Endothelial cell (in vitro differentiated cells): ENCODE data around the gene PSTPIP2. TPM values are rescaled to one million over a fixed set of nuclear protein-coding genes. Genes with fewer than 3 reads are reported as not detected.
A peak's percentile ranks its signal among the peaks of the same experiment; 100 is the strongest.
"Not testable (repeated sequence)": the region's sequence is repeated elsewhere in the genome, so short reads cannot be mapped to it uniquely, and the experiment has no call there.

Source experiments
- DNase-seq: peaks from one replicate; pipeline ENCODE4 v3.0.0; 2021; ENCODE audit warnings: low spot score
- H3K27ac Mint-ChIP-seq: one replicate; pipeline ENCODE4 v1.8.0; 2021; ENCODE audit warnings: mixed read lengths, inconsistent platforms; ENCODE audit not compliant: unreplicated experiment
- H3K27me3 Mint-ChIP-seq: one replicate; pipeline ENCODE4 v1.8.0; 2021; ENCODE audit warnings: mild to moderate bottlenecking, moderate library complexity, mixed read lengths, inconsistent platforms; ENCODE audit not compliant: unreplicated experiment
- H3K36me3 Mint-ChIP-seq: one replicate; pipeline ENCODE4 v1.8.0; 2021; ENCODE audit warnings: mild to moderate bottlenecking, low read depth, mixed read lengths, inconsistent platforms; ENCODE audit not compliant: unreplicated experiment
- H3K4me1 Mint-ChIP-seq: one replicate; pipeline ENCODE4 v1.8.0; 2021; ENCODE audit warnings: mild to moderate bottlenecking, mixed read lengths, inconsistent platforms; ENCODE audit not compliant: unreplicated experiment
- H3K4me3 Mint-ChIP-seq: one replicate; pipeline ENCODE4 v1.8.0; 2021; ENCODE audit warnings: mild to moderate bottlenecking, mixed read lengths, inconsistent platforms; ENCODE audit not compliant: unreplicated experiment
- H3K9me3 Mint-ChIP-seq: one replicate; pipeline ENCODE4 v1.8.0; 2021; ENCODE audit warnings: mixed read lengths, inconsistent platforms; ENCODE audit not compliant: unreplicated experiment
- CTCF ChIP-seq: fragments of 200-600 bp; sonication (generic); IDR thresholded peaks from one replicate; pipeline ENCODE4 v1.5.0; 2021; ENCODE audit warnings: antibody characterized with exemption; ENCODE audit not compliant: unreplicated experiment
- total RNA-seq: library from RNA; stranded (reverse); fragmentation: NEBNext Ultra II Directional; extraction: Animal tissue kit (Norgen Biotek cat#: 25700); gene quantifications from one replicate; pipeline ENCODE4 v1.2.1, GENCODE V29; 2021; ENCODE audit not compliant: unreplicated experiment

Gene PSTPIP2
- total RNA-seq, 1 donor from 2014 or later: 7.8 TPM

DNA sequence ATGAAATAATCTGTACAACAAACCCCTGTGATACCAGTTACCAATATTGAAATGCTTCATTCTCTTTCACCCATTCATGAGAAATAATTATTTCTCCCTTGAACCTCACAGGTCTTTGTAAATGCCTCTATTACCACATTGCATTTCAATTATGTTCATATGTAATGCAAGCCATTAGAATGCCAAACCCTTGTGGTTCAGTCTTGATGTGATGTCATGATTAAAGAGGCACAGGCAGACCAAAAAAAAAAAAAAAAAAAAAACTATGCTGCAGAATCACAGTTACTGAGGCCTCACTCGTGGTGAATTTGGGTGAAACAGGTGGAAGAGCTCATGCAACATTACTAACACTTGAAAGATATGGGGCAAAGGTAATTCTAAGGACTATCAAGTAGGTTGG is 95.5 kb downstream of the PSTPIP2 start:
- Mint-ChIP-seq H3K4me1 (peaks cover 3% of the 10 kb centered on the region), H3K9me3 (no peaks in the 10 kb centered on the region), H3K36me3 (no peaks in the 10 kb centered on the region), H3K27me3 (no peaks in the 10 kb centered on the region), H3K4me3 (no peak overlapping the region), H3K27ac (no peak overlapping the region)
- no peak for TF ChIP-seq CTCF
- DNase-seq: no peak

DNA sequence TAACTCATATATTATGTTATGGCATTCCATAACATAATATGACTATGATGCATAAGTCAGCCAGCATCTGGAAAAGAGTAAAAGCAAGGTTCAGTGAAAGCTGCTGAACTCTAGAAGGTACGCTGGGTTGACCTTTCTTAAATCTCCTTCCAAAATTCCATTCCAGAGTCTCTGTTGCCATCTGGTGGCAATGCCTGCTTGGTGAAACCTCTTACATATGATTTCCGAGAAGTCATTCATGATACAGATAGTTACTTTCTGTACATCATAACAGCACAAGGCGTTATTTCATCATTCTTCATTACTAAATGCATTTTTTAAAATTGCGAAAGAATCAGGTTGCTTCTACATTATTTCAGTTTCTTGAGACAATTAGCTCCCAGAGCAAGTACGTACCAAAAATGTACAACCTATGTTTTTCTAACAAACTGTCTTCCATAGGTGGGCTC is 97.9 kb downstream of the PSTPIP2 start:
- no peaks in the 10 kb centered on the region for H3K27me3 Mint-ChIP-seq
- peak; percentile 47 for DNase-seq
- H3K36me3 Mint-ChIP-seq: no peaks in the 10 kb centered on the region
- H3K27ac Mint-ChIP-seq: no peak overlapping the region
- TF ChIP-seq CTCF: peak; percentile 21
- H3K9me3 Mint-ChIP-seq: no peaks in the 10 kb centered on the region
- H3K4me3 Mint-ChIP-seq: no peak overlapping the region
- no peaks in the 10 kb centered on the region for H3K4me1 Mint-ChIP-seq

GRCh38 chr18:45967007-45967706 is 104.9 kb downstream of the PSTPIP2 start, which contains the start of gene EPG5:
Gene EPG5 (minus strand): TSS chr18:45967329. CDS start chr18:45967239, 90 bp downstream.
- Mint-ChIP-seq H3K9me3 (no peaks in the 10 kb centered on the region), H3K27me3 (peaks cover 7% of the 10 kb centered on the region), H3K27ac (peak within 1 kb of the TSS; percentile 100), H3K4me1 (peaks cover 10% of the 10 kb centered on the region), H3K36me3 (peaks cover 4% of the 10 kb centered on the region), H3K4me3 (peak within 1 kb of the TSS; percentile 100)
- no peak for TF ChIP-seq CTCF
- DNase-seq: peak; percentile 93

GRCh38 chr18:45964913-45965312 is 107.1 kb downstream of the PSTPIP2 start:
- DNase-seq, H3K9me3 Mint-ChIP-seq, H3K27ac Mint-ChIP-seq, H3K27me3 Mint-ChIP-seq, H3K36me3 Mint-ChIP-seq: not testable (repeated sequence)
- Mint-ChIP-seq H3K4me1 (peaks cover 10% of the 10 kb centered on the region), H3K4me3 (peak overlapping the region; percentile 65)

DNA sequence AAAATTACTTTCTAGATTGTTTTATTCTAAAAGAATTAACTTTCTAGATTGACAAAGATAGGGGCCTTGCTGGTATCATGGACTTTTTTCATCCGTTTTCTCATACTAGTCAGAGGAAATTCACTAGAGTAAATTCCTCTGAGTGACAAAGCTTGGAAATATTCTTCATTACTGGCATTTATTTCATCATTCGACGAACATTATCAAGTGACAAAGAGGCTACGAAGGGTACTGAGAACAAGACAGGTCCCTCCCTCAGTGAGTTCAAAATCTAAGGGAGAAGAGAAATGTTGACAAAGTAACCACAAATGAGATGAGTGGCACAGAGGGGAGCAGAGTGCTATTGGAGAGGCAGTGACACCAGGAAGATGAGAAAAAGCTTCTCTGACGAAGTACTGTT is 109.2 kb downstream of the PSTPIP2 start:
- no peak for TF ChIP-seq CTCF
- peaks cover 4% of the 10 kb centered on the region for H3K27me3 Mint-ChIP-seq
- no peak overlapping the region for H3K4me3 Mint-ChIP-seq
- peaks cover 4% of the 10 kb centered on the region for H3K36me3 Mint-ChIP-seq
- no peak for DNase-seq
- no peak overlapping the region for H3K27ac Mint-ChIP-seq
- H3K4me1 Mint-ChIP-seq: peaks cover 10% of the 10 kb centered on the region
- H3K9me3 Mint-ChIP-seq: no peaks in the 10 kb centered on the region
